Measurements from ENCODE around the gene DCLRE1B.

The DCLRE1B gene

GRCh38 chr1:113928941-113929749, 24.0 kb downstream of the DCLRE1B start, which contains the start of gene HIPK1:
Gene HIPK1 (plus strand): TSS chr1:113929324.
- Histone ChIP-seq H3K27me3 (ENCODE audit: control insufficient read depth in 1 of 2, insufficient read depth in 2 of 2, low read length in 2 of 2) (no peaks in the 10 kb centered on the region), H3K4me1 (ENCODE audit: control insufficient read depth, insufficient read depth, low read length) (peaks cover 10% of the 10 kb centered on the region), H3K9ac (ENCODE audit: low read length in 2 of 2) (peak within 1 kb of the TSS; percentile 97 to 98), H3K9me3 (ENCODE audit: control insufficient read depth in 2 of 2, low read length in 2 of 2) (no peaks in the 10 kb centered on the region), H3K4me3 (ENCODE audit: low read length in 2 of 2) (peak within 1 kb of the TSS; percentile 97 to 98), H3K36me3 (ENCODE audit: control insufficient read depth in 2 of 2, insufficient read depth in 2 of 2, low read length in 2 of 2) (no peaks in the 10 kb centered on the region), H3K27ac (ENCODE audit: low read length) (peak within 1 kb of the TSS; percentile 97)

GRCh38 chr1:113929750-113930498, 24.8 kb downstream of the DCLRE1B start:
- H3K9ac ChIP-seq (ENCODE audit: low read length in 2 of 2): peak overlapping the region; percentile 73 to 93
- H3K4me3 ChIP-seq (ENCODE audit: low read length in 2 of 2): peak overlapping the region; percentile 65 to 98
- H3K27me3 ChIP-seq (ENCODE audit: control insufficient read depth in 1 of 2, insufficient read depth in 2 of 2, low read length in 2 of 2): no peaks in the 10 kb centered on the region
- no peaks in the 10 kb centered on the region for H3K36me3 ChIP-seq (ENCODE audit: control insufficient read depth in 2 of 2, insufficient read depth in 2 of 2, low read length in 2 of 2)
- H3K9me3 ChIP-seq (ENCODE audit: control insufficient read depth in 2 of 2, low read length in 2 of 2): no peaks in the 10 kb centered on the region
- peaks cover 10% of the 10 kb centered on the region for H3K4me1 ChIP-seq (ENCODE audit: control insufficient read depth, insufficient read depth, low read length)
- H3K27ac ChIP-seq (ENCODE audit: low read length): peak overlapping the region; percentile 97

GRCh38 chr1:113930499-113931161, 25.5 kb downstream of the DCLRE1B start:
- H3K9me3 ChIP-seq (ENCODE audit: control insufficient read depth in 2 of 2, low read length in 2 of 2): no peaks in the 10 kb centered on the region
- no peaks in the 10 kb centered on the region for H3K36me3 ChIP-seq (ENCODE audit: control insufficient read depth in 2 of 2, insufficient read depth in 2 of 2, low read length in 2 of 2)
- H3K27me3 ChIP-seq (ENCODE audit: control insufficient read depth in 1 of 2, insufficient read depth in 2 of 2, low read length in 2 of 2): no peaks in the 10 kb centered on the region
- peak overlapping the region; percentile 65 to 98 for H3K4me3 ChIP-seq (ENCODE audit: low read length in 2 of 2)
- peak overlapping the region; percentile 73 to 93 for H3K9ac ChIP-seq (ENCODE audit: low read length in 2 of 2)
- H3K27ac ChIP-seq (ENCODE audit: low read length): peak overlapping the region; percentile 97
- H3K4me1 ChIP-seq (ENCODE audit: control insufficient read depth, insufficient read depth, low read length): peaks cover 10% of the 10 kb centered on the region

- Histone ChIP-seq H3K4me1 (ENCODE audit: control insufficient read depth, insufficient read depth, low read length) (peaks cover 10% of the 10 kb centered on the region), H3K4me3 (ENCODE audit: low read length in 2 of 2) (peak overlapping the region; percentile 65 to 98)
Observed at GRCh38 chr1:113931451-113931851, 26.3 kb downstream of the DCLRE1B start.

GRCh38 chr1:113934006-113934405, 28.9 kb downstream of the DCLRE1B start:
- Histone ChIP-seq H3K36me3 (ENCODE audit: control insufficient read depth in 2 of 2, insufficient read depth in 2 of 2, low read length in 2 of 2) (no peaks in the 10 kb centered on the region), H3K27me3 (ENCODE audit: control insufficient read depth in 1 of 2, insufficient read depth in 2 of 2, low read length in 2 of 2) (no peaks in the 10 kb centered on the region), H3K4me1 (ENCODE audit: control insufficient read depth, insufficient read depth, low read length) (peaks cover 5% of the 10 kb centered on the region), H3K4me3 (ENCODE audit: low read length in 2 of 2) (no peak overlapping the region), H3K27ac (ENCODE audit: low read length) (no peak overlapping the region), H3K9me3 (ENCODE audit: control insufficient read depth in 2 of 2, low read length in 2 of 2) (no peaks in the 10 kb centered on the region), H3K9ac (ENCODE audit: low read length in 2 of 2) (no peak overlapping the region)

More at GRCh38 chr1:113931451-113931851, 26.3 kb downstream of the DCLRE1B start:
- no peaks in the 10 kb centered on the region for H3K36me3 ChIP-seq (ENCODE audit: control insufficient read depth in 2 of 2, insufficient read depth in 2 of 2, low read length in 2 of 2)
- peak overlapping the region; percentile 97 for H3K27ac ChIP-seq (ENCODE audit: low read length)
- peak overlapping the region in 1 of 2 donors; percentile 73 for H3K9ac ChIP-seq (ENCODE audit: low read length in 2 of 2)
- no peaks in the 10 kb centered on the region for H3K27me3 ChIP-seq (ENCODE audit: control insufficient read depth in 1 of 2, insufficient read depth in 2 of 2, low read length in 2 of 2)
- no peaks in the 10 kb centered on the region for H3K9me3 ChIP-seq (ENCODE audit: control insufficient read depth in 2 of 2, low read length in 2 of 2)

- no peak overlapping the region for H3K27ac ChIP-seq (ENCODE audit: low read length)
- H3K27me3 ChIP-seq (ENCODE audit: control insufficient read depth in 1 of 2, insufficient read depth in 2 of 2, low read length in 2 of 2): no peaks in the 10 kb centered on the region
- no peaks in the 10 kb centered on the region for H3K36me3 ChIP-seq (ENCODE audit: control insufficient read depth in 2 of 2, insufficient read depth in 2 of 2, low read length in 2 of 2)
- H3K4me1 ChIP-seq (ENCODE audit: control insufficient read depth, insufficient read depth, low read length): peaks cover 5% of the 10 kb centered on the region
- no peak overlapping the region for H3K9ac ChIP-seq (ENCODE audit: low read length in 2 of 2)
- H3K4me3 ChIP-seq (ENCODE audit: low read length in 2 of 2): no peak overlapping the region
- no peaks in the 10 kb centered on the region for H3K9me3 ChIP-seq (ENCODE audit: control insufficient read depth in 2 of 2, low read length in 2 of 2)
Observed at GRCh38 chr1:113934511-113935055, 29.5 kb downstream of the DCLRE1B start.

GRCh38 chr1:113935176-113935575, 30.1 kb downstream of the DCLRE1B start:
- Histone ChIP-seq H3K4me1 (ENCODE audit: control insufficient read depth, insufficient read depth, low read length) (peaks cover 5% of the 10 kb centered on the region), H3K36me3 (ENCODE audit: control insufficient read depth in 2 of 2, insufficient read depth in 2 of 2, low read length in 2 of 2) (no peaks in the 10 kb centered on the region), H3K9ac (ENCODE audit: low read length in 2 of 2) (no peak overlapping the region), H3K4me3 (ENCODE audit: low read length in 2 of 2) (no peak overlapping the region), H3K27me3 (ENCODE audit: control insufficient read depth in 1 of 2, insufficient read depth in 2 of 2, low read length in 2 of 2) (no peaks in the 10 kb centered on the region), H3K9me3 (ENCODE audit: control insufficient read depth in 2 of 2, low read length in 2 of 2) (no peaks in the 10 kb centered on the region), H3K27ac (ENCODE audit: low read length) (no peak overlapping the region)

GRCh38 chr1:113935970-113936369, 30.8 kb downstream of the DCLRE1B start:
- peaks cover 5% of the 10 kb centered on the region for H3K4me1 ChIP-seq (ENCODE audit: control insufficient read depth, insufficient read depth, low read length)
- no peaks in the 10 kb centered on the region for H3K9me3 ChIP-seq (ENCODE audit: control insufficient read depth in 2 of 2, low read length in 2 of 2)
- H3K27ac ChIP-seq (ENCODE audit: low read length): no peak overlapping the region
- H3K9ac ChIP-seq (ENCODE audit: low read length in 2 of 2): no peak overlapping the region
- H3K4me3 ChIP-seq (ENCODE audit: low read length in 2 of 2): no peak overlapping the region
- peaks cover 6% of the 10 kb centered on the region in 2 donors for H3K36me3 ChIP-seq (ENCODE audit: control insufficient read depth in 2 of 2, insufficient read depth in 2 of 2, low read length in 2 of 2)
- no peaks in the 10 kb centered on the region for H3K27me3 ChIP-seq (ENCODE audit: control insufficient read depth in 1 of 2, insufficient read depth in 2 of 2, low read length in 2 of 2)

GRCh38 chr1:113937146-113937545, 32.0 kb downstream of the DCLRE1B start:
- H3K9ac ChIP-seq (ENCODE audit: low read length in 2 of 2): no peak overlapping the region
- H3K9me3 ChIP-seq (ENCODE audit: control insufficient read depth in 2 of 2, low read length in 2 of 2): no peaks in the 10 kb centered on the region
- H3K36me3 ChIP-seq (ENCODE audit: control insufficient read depth in 2 of 2, insufficient read depth in 2 of 2, low read length in 2 of 2): peaks cover 10 to 11% of the 10 kb centered on the region in 2 donors
- no peaks in the 10 kb centered on the region for H3K27me3 ChIP-seq (ENCODE audit: control insufficient read depth in 1 of 2, insufficient read depth in 2 of 2, low read length in 2 of 2)
- no peak overlapping the region for H3K4me3 ChIP-seq (ENCODE audit: low read length in 2 of 2)
- H3K27ac ChIP-seq (ENCODE audit: low read length): no peak overlapping the region
- peaks cover 5% of the 10 kb centered on the region for H3K4me1 ChIP-seq (ENCODE audit: control insufficient read depth, insufficient read depth, low read length)

DNA sequence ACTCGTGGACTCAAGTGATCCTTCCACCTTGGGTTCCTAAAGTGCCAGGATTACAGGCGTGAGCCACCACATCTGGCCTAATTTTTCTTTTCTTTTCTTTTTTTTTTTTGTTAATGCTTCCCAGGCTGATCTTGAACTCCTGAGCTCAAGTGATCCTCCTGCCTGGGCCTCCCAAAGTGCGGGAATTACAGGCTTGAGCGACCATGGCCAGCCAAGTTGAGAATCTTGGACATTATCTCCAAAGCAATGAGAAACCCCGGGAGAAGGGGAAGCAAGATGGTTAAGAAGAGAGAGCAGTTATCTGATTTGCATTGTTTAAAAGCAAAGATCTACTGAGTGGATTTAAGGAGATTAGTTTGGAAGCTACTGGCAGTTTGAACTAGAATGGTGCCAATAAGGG, 33.1 kb downstream of the DCLRE1B start:
- Histone ChIP-seq H3K4me1 (ENCODE audit: control insufficient read depth, insufficient read depth, low read length) (peaks cover 3% of the 10 kb centered on the region), H3K27ac (ENCODE audit: low read length) (no peak overlapping the region), H3K4me3 (ENCODE audit: low read length in 2 of 2) (no peak overlapping the region), H3K9ac (ENCODE audit: low read length in 2 of 2) (no peak overlapping the region), H3K9me3 (ENCODE audit: control insufficient read depth in 2 of 2, low read length in 2 of 2) (no peaks in the 10 kb centered on the region), H3K36me3 (ENCODE audit: control insufficient read depth in 2 of 2, insufficient read depth in 2 of 2, low read length in 2 of 2) (peaks cover 10 to 11% of the 10 kb centered on the region in 2 donors), H3K27me3 (ENCODE audit: control insufficient read depth in 1 of 2, insufficient read depth in 2 of 2, low read length in 2 of 2) (no peaks in the 10 kb centered on the region)
